GM12878 (cell line): Measurements from ENCODE around the gene OSBPL10. TPM values are rescaled to one million over a fixed set of nuclear protein-coding genes. Genes with fewer than 3 reads are reported as not detected.

ENCODE experiments used
- ATAC-seq: fragments of 200-7000 bp; cut with Tn5 transposase; 3 replicates; pipeline ENCODE4 v1.9.1; 2020; ENCODE audit warnings: mild to moderate bottlenecking, moderate library complexity
- BruUV-seq: library from RNA; stranded (reverse); fragments of 400-500 nt; replicated peaks from 2 replicates; lab custom pipeline; 2021; lab: Mats Ljungman, UMichigan
- CTCF ChIA-PET: fragments of 300-600 bp; sonication (Branson Sonifier 250); formaldehyde crosslinking; extraction: SDS; loops from one replicate; lab custom pipeline; 2021; ENCODE audit warnings: inconsistent platforms; lab: Yijun Ruan, JAX
- POLR2A ChIA-PET: fragments of 350-600 bp; formaldehyde crosslinking; extraction: SDS; loops from one replicate; lab custom pipeline; 2021; ENCODE audit warnings: inconsistent platforms; lab: Charles Lee
- RAD21 ChIA-PET: fragments of 300-600 bp; sonication (Branson Sonifier 250); formaldehyde crosslinking; loops from one replicate; lab custom pipeline; 2023; ENCODE audit warnings: antibody characterized with exemption; ENCODE audit not compliant: unreplicated experiment; lab: Charles Lee
- SMC1A ChIA-PET: fragments of 300-600 bp; sonication (Branson Sonifier 250); formaldehyde crosslinking; loops from one replicate; lab custom pipeline; 2023; ENCODE audit not compliant: unreplicated experiment, uncharacterized antibody; lab: Charles Lee
- DNase-seq: peaks from one replicate; pipeline ENCODE4 v3.0.0-alpha.2; 2011; ENCODE audit warnings: low read depth, low spot score
- FAIRE-seq: peaks from 3 replicates; lab custom pipeline; 2011; peaks lifted over from hg19 to GRCh38; lab: Jason Lieb, UNC
- H2AFZ ChIP-seq: 2 replicates; pipeline ENCODE4 v1.6.0; 2011; ENCODE audit warnings: low read depth, low read length, control low read depth; ENCODE audit not compliant: control insufficient read depth
- H3K27ac ChIP-seq: 2 replicates; pipeline ENCODE4 v1.5.1; 2011; ENCODE audit warnings: control low read depth; ENCODE audit not compliant: control insufficient read depth, insufficient read depth
- H3K27me3 ChIP-seq, 2 experiments: replicated peaks in 1 of 2; 2 replicates each; pipeline versions ENCODE4 v1.6.0 to v1.6.1; 2011; ENCODE audit warnings: low read length in 1 of 2; ENCODE audit not compliant: control insufficient read depth in 2 of 2, insufficient read depth in 2 of 2
- H3K36me3 ChIP-seq, 2 experiments: 2 replicates each; pipeline ENCODE4 v1.5.1; 2011; ENCODE audit warnings: low read length in 1 of 2; ENCODE audit not compliant: control insufficient read depth in 2 of 2, insufficient read depth in 2 of 2
- H3K4me1 ChIP-seq: 2 replicates; pipeline ENCODE4 v1.6.1; 2011; ENCODE audit warnings: mild to moderate bottlenecking, low read length, moderate library complexity, mixed read lengths; ENCODE audit not compliant: control insufficient read depth, insufficient read depth
- H3K4me2 ChIP-seq: 2 replicates; pipeline ENCODE4 v1.6.0; 2011; ENCODE audit warnings: control low read depth; ENCODE audit not compliant: control insufficient read depth, insufficient read depth
- H3K4me3 ChIP-seq: fragments of 200-600 bp; sonication (generic); 2 replicates; pipeline ENCODE4 v1.5.1; 2016
- H3K79me2 ChIP-seq: 2 replicates; pipeline ENCODE4 v1.6.0; 2011; ENCODE audit warnings: low read length; ENCODE audit not compliant: control insufficient read depth, insufficient read depth
- H3K9ac ChIP-seq: 2 replicates; pipeline ENCODE4 v1.8.0; 2011; ENCODE audit warnings: low read length, control low read depth, mixed read lengths; ENCODE audit not compliant: control insufficient read depth, insufficient read depth
- H3K9me3 ChIP-seq: replicated peaks from 3 replicates; pipeline ENCODE4 v1.5.1; 2011; ENCODE audit warnings: mild to moderate bottlenecking, low read length; ENCODE audit not compliant: control insufficient read depth, insufficient read depth
- H4K20me1 ChIP-seq: 2 replicates; pipeline ENCODE4 v1.6.0; 2011; ENCODE audit not compliant: control insufficient read depth, insufficient read depth
- BRCA1 ChIP-seq: IDR thresholded peaks from 2 replicates; pipeline ENCODE4 v1.6.1; 2011; ENCODE audit warnings: low read depth, low read length, improper control_type of control experiment
- NFYA ChIP-seq: IDR thresholded peaks from 2 replicates; pipeline ENCODE4 v1.6.1; 2011; ENCODE audit warnings: low read depth, mild to moderate bottlenecking, low read length, improper control_type of control experiment, borderline replicate concordance
- POLR2A ChIP-seq: IDR thresholded peaks from 2 replicates; pipeline ENCODE4 v1.6.1; 2011; ENCODE audit warnings: low read depth, mild to moderate bottlenecking, low read length
- POU2F2 ChIP-seq: IDR thresholded peaks from 3 replicates; pipeline ENCODE4 v1.6.1; 2011; ENCODE audit warnings: low read depth, mild to moderate bottlenecking, low read length, borderline replicate concordance
- SIX5 ChIP-seq: IDR thresholded peaks from 2 replicates; pipeline ENCODE4 v1.6.1; 2011; ENCODE audit warnings: mild to moderate bottlenecking, low read depth, low read length, moderate library complexity; ENCODE audit not compliant: severe bottlenecking
- SPI1 ChIP-seq: IDR thresholded peaks from 2 replicates; pipeline ENCODE4 v1.6.1; 2011; ENCODE audit warnings: low read depth, mild to moderate bottlenecking, low read length, moderate library complexity, borderline replicate concordance; ENCODE audit not compliant: insufficient read depth
- WRNIP1 ChIP-seq: IDR thresholded peaks from 2 replicates; pipeline ENCODE4 v1.6.1; 2011; ENCODE audit warnings: low read depth, low read length, improper control_type of control experiment, borderline replicate concordance
- ZBED1 ChIP-seq: IDR thresholded peaks from 2 replicates; pipeline ENCODE4 v1.6.1; 2016; ENCODE audit warnings: borderline replicate concordance
- ZNF687 ChIP-seq: fragments of 450-650 bp; IDR thresholded peaks from 2 replicates; pipeline ENCODE4 v1.6.1; 2017; ENCODE audit warnings: mild to moderate bottlenecking, moderate library complexity
- WGBS: methylation state at CpG from one replicate; pipeline ENCODE4 v1.1.6; 2016; ENCODE audit warnings: low lambda C conversion rate; ENCODE audit not compliant: insufficient replicate concordance, insufficient coverage; ENCODE audit errors: missing lambda C conversion rate; 5-methylcytosine and 5-hydroxymethylcytosine counted together
- in situ Hi-C: fragments of 300-500 bp; cut with MboI; formaldehyde crosslinking; loops from 9 replicates; pipeline ENCODE4 v1.14.3; 2018; ENCODE audit warnings: mixed read lengths
- intact Hi-C: fragments of 100-400 bp; cut with micrococcal nuclease; formaldehyde crosslinking; loops from one replicate; pipeline ENCODE4 v1.14.2; 2022; ENCODE audit not compliant: unreplicated experiment
- polyA plus RNA-seq, 11 experiments: library from polyadenylated mRNA; depleted of rRNA in 4 of 11; unstranded in 6 of 11; stranded (reverse) in 5 of 11; fragments of >200 nt; fragmentation: Nextera tagmentation in 4 of 11; fragmentation: Illumina TruSeq in 1 of 11; extraction: Ambion mirVana in 4 of 11; extraction: Trizol in 1 of 11; gene quantifications; 1 replicate in 1 of 11; 2 replicates in 10 of 11; pipeline versions ENCODE4 v1.2.1 to v1.2.3, GENCODE V29; 2011 to 2016; ENCODE audit warnings: inconsistent platforms in 2 of 11, missing spikeins in 2 of 11, low read depth in 1 of 11
- total RNA-seq, 4 experiments: library from RNA; depleted of rRNA in 3 of 4; stranded (reverse); fragments of >200 nt in 3 of 4; fragmentation: Illumina TruSeq in 1 of 4; extraction: Trizol in 1 of 4; gene quantifications; 2 replicates each; pipeline versions ENCODE4 v1.2.1 to v1.2.3, GENCODE V29; 2013 to 2021
- TF ChIP-seq, protein P1 (sequence below): IDR thresholded peaks from 2 replicates; pipeline ENCODE4 v1.6.1; 2011; ENCODE audit warnings: borderline replicate concordance, low read depth, mild to moderate bottlenecking, moderate library complexity, low read length; ENCODE audit not compliant: insufficient read depth, poor library complexity, severe bottlenecking
- TF ChIP-seq, protein P2 (sequence below): fragments of 450-650 bp; IDR thresholded peaks from 2 replicates; pipeline ENCODE4 v1.6.1; 2017; ENCODE audit warnings: low read depth, mild to moderate bottlenecking, moderate library complexity

The OSBPL10 gene
- total and polyA plus RNA-seq, 10 of the 15 experiments (the other 5 are each of a cell fraction or from before 2014, with no cell fraction given) = 0.03 to 0.25 (median 0.09) TPM; not detected in 5

GRCh38 chr3:32003380-32003779, 22.3 kb upstream of the OSBPL10 start (continued):
- TF ChIP-seq ZNF687 = no peak
- TF ChIP-seq, protein P1, sequence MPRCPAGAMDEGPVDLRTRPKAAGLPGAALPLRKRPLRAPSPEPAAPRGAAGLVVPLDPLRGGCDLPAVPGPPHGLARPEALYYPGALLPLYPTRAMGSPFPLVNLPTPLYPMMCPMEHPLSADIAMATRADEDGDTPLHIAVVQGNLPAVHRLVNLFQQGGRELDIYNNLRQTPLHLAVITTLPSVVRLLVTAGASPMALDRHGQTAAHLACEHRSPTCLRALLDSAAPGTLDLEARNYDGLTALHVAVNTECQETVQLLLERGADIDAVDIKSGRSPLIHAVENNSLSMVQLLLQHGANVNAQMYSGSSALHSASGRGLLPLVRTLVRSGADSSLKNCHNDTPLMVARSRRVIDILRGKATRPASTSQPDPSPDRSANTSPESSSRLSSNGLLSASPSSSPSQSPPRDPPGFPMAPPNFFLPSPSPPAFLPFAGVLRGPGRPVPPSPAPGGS = no peak

DNA sequence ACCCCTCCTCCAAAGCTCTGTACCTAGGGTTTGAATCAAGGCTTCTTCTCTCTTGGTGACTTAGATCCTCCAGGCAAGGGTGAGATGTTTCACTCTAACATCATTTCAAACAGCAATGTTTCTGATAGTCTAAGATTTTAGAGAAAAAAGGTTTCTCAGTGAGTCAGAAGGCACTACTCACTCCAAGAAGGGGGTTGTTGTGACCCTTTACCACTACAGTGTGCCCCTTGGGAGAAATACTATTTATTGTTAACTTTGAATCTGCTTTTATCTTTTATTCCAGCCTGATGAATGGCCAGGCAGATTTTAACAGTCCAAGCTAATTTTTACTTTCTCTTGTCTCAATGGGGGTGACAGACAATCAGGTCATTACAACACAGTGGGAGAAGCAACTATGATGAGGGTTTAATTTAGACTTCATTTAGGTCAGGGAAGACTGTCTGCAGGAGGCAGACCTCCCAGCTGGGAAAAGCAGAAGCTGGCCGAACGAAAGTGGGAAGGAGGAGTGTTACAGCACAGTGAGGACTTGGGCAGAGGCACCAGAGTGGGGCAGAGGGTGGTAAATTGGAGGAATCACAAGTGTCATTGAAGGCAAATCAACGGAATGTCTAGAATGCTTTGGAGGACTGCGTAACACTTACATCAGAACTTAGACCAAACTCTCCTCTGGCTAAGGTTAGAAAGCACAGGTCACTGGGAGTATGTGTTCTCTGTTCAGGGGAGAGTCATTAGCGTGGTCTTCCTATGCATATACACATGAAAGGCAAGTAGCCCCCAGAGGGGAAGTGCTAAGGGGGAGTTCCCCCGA, 21.7 kb upstream of the OSBPL10 start:
- ChIA-PET CTCF (no interaction called here), SMC1A (interaction anchor here (0.5 kb wide), 1 partner anchor 564 kb away, joined by 3 read pairs; no protein-coding TSS in a partner anchor), RAD21 (no interaction called here), POLR2A (no interaction called here)
- H2AFZ ChIP-seq = no peak overlapping the region
- no peaks in the 10 kb centered on the region for H3K9me3 ChIP-seq
- 47% methylated on average over 6 of the region's 6 CpGs for WGBS
- H3K79me2 ChIP-seq = no peaks in the 10 kb centered on the region
- no peak overlapping the region for H3K4me3 ChIP-seq
- H3K27ac ChIP-seq = no peak overlapping the region
- no peak overlapping the region for H3K4me2 ChIP-seq
- intact Hi-C loops (no loop called here), in situ Hi-C loops (no loop called here)
- ATAC-seq = no peak
- BruUV-seq = no TSS peak
- FAIRE-seq = no peak
- no peaks in the 10 kb centered on the region for H3K4me1 ChIP-seq
- H4K20me1 ChIP-seq = no peaks in the 10 kb centered on the region; the same call in 1 of the 2 replicates
- no peak for DNase-seq
- no peaks in the 10 kb centered on the region for H3K27me3 ChIP-seq
- H3K36me3 ChIP-seq = no peaks in the 10 kb centered on the region
- no peak overlapping the region for H3K9ac ChIP-seq
- TF ChIP-seq, protein P2, sequence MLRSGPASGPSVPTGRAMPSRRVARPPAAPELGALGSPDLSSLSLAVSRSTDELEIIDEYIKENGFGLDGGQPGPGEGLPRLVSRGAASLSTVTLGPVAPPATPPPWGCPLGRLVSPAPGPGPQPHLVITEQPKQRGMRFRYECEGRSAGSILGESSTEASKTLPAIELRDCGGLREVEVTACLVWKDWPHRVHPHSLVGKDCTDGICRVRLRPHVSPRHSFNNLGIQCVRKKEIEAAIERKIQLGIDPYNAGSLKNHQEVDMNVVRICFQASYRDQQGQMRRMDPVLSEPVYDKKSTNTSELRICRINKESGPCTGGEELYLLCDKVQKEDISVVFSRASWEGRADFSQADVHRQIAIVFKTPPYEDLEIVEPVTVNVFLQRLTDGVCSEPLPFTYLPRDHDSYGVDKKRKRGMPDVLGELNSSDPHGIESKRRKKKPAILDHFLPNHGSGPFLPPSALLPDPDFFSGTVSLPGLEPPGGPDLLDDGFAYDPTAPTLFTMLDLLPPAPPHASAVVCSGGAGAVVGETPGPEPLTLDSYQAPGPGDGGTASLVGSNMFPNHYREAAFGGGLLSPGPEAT = no peak
- TF ChIP-seq WRNIP1 (no peak), POLR2A (no peak), SPI1 (no peak), POU2F2 (no peak), SIX5 (no peak), ZBED1 (no peak), NFYA (no peak), BRCA1 (no peak)
